Activated T-cell treated with anti-CD3 and anti-CD28 coated beads for 4 hours (primary cell): ENCODE data around the gene ZBTB16.

Source experiments
- DNase-seq: peaks from one replicate; pipeline ENCODE4 v3.0.0-alpha.2; 2020

Gene ZBTB16

DNA sequence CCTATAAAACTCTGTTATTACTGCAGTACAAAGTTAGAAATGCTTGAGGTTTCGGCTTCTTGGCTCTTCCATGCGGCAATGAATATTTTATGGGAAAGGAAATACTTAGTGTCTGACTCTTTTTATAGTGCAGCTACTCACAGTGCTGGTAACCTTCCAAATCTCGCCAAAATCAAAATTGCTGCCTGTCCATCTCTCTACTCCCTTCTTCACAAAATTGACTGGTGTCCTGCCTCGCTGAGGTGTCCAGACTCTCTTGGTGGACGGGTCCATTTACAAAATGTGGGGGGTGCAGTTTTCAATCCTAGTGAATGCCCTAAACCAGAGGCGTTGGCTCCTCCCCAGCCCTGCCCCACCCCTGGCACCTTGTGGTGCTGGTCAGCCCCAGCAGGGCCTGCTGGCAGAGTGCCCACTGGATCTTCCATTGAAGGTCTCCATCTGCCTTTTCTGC, 73.5 kb downstream of the ZBTB16 start:
- DNase-seq, result no peak

DNA sequence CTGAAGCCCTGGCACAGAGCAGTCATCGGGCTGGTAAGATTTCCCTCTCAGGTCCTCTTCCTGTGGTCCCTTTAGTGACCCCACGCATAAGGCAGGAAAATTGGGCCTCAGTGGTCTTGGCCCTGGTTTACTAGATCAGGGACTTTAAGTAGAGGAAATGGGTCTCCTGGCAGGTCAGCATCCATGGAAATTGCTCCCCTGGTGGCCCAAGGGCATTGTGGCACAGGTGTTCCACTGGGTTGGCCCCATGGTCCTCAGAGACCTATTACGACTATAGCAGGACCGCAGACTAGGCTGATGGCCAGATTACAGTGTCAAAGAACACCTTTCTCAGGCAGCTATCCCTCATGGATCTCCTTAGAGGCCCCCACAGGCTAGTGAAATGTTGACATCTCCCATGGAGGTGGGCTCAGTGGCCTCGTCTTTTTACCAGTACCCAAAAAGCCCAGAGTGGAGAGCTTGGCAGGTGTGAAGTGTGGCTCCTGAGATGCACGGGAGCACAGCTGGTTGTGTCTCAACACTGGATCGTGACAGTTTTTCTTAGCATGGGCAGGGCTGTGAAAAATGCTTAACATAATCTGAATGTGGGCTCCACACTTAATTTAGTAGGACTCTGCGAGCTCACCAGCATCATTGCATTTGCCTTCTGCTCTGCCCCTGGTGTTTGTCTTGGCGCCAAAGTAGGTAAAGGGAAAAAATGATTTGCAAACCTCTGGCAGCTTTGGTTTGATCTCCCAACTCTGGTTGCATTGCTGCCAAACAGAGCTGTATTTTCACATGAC, 74.2 kb downstream of the ZBTB16 start:
- no peak for DNase-seq

DNA sequence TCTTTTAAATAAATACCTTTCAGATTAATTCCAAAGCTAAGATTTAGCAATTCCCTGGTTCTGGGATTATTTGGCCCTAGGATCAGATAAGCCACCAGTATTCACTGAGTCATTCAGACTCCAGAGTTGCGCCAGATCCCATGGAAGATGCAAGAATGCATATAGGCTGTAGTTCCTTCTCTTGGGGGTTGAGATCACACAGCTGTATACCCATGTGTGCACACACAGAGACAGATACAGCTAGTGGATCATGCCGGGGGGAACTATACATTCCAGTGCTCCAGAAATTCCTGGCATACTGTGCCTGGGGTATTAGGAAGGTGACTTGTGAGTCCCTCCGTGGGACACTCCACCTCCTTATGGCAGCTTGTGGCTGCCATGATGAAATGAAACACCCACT, 75.4 kb downstream of the ZBTB16 start:
- no peak for DNase-seq

DNA sequence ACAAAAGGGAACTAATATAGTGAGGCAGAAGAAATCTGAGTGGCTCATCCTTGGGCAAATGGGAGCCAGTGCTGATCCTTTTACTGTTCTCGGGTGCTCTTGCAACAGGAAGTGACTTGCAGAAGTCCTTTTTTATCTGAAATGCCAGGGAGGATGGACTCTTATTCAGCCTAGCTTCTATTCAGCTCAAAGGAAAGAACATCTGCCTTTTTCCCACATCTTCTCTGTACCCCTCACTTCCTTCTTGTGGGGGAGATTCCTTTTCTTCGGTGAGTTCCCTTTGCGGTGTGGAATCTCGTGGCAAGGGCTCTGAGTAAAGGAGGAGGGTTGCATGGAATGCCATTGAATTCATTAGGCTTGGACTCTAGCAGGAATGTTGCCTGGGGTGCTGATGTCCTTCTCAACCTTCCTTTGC, 76.2 kb downstream of the ZBTB16 start:
- no peak for DNase-seq

DNA sequence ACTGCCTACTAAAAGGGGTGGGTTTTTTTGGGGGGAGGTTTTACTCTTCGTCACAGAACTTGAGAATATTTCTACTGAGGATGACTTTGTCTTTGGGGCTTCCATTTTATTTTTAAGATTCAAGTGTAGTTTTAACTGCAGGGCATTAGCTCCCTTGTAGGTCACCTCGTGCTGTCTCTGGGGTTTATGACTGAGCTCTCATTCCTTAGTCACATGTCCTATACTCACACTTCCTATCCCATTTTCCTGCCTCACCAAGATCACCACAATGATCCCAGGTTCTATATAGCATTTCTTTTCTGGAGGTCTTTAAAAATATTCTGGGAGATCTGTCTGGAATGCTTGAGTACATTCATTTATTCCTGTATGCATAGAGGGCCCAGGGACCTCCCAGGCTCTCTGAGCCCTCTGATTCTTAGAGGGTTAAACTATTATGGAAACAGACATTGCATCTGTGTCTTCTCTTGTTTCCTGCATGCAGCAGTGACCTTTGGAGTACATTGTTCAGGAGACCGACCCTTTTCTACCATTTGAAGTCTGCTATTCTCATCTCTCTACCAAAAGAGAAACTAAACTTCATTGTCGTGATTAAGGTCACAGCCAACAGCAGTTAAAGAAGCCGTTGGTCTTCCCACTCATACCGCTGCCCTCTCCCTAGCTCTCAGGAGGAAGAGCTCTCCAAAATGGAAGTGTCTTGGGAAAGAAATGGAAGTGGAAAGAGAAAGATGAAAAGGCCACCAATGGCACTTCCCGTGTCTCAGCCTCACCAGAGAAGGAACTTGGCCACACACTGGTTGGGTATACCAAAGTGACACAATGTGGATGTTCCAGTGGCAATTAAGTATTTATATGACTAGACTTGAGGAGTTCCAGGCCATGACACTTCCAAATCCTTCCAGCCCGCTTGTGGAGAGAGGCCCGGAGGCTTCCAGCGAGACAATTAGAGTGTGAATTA, 77.5 kb downstream of the ZBTB16 start:
- no peak for DNase-seq

DNA sequence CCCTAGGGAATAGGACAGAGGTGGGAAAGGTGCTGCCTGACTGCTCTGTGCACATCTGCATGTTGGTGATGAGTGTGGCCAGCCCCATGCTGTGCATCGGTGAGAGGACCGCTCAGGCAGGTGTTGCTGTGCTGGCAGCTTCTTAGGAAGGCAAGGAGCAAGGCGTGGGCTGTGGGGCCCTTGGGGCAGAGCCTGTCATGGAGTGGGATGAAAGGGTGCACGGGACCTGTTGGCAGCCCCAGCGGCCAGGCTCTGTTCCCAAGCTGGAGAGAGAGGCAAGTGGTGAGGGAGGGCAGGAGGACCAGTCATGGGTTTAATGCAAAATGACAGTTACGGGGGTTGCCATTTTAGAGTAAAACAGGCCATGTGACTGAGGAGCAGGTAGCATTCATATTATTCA, 78.3 kb downstream of the ZBTB16 start:
- DNase-seq, result no peak

DNA sequence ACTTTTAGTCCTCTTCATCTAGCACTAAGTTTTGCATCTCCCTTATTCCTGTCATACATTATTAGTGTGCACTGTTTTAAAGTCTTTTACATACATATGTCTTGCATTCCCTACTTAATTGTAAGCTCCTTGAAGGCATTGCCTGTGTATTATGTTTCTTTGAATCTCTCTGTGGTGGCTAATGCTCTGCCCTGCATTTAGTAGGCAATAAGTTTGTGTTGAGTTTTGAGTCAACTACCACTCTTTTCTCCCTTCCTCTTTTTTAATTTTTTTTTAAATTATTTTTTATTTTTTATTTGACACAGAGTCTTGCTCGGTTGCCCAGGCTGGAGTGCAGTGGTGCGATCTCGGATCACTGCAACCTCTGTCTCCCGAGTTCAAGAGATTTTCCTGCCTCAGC, 78.9 kb downstream of the ZBTB16 start:
- no peak for DNase-seq

DNA sequence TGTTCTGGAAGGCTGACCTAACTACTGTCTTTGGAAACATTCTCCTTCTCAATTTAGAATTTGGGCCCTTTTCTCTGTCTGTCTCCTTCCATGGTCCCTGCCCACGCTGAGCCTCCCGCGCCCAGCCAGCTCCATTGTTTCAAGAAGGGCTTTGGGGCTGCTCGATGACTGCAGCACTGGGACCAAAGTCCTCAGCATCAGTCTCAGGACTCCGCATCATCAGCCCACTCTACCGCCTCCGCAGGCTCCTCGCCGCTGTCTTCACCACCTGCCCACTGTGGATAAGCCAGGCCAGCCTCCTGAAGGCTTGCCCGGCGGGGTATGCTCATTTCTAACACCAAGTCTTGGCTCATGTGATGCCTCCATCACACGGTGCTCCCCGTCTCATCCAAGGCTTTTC, 81.3 kb downstream of the ZBTB16 start:
- no peak for DNase-seq

DNA sequence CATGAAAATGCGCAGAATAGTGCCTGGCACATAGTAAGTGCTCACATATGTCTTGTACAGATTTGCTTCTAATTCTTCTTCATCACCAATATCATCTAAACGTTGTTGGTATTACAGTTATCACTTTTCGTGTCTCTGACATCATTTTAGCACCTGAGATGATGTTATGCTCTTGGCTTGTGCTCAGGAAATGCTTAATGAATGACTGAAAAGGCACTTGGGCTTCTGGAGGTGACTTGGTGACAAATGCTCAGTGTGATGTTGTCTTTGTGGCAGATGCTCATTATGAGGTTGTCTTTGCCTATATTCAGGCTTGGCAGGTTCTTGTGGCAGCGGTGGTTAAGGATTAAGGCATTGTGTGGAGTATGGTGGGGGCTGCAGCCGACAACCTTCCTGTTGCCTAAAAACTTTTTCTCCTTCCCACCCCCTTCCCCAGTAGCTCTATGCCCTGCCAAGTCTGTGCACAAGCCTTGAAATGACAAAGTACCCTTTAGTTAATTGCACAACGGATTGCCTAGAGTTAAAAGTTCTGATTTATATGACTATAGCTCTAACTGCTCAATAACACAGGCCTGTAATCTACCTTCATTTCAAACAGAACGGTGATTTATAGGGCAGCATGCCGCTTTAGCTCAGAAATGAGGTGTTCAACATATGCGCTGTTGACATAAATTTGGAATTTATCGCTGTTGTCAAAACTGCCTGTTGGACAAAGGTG, 82.5 kb downstream of the ZBTB16 start:
- no peak for DNase-seq

DNA sequence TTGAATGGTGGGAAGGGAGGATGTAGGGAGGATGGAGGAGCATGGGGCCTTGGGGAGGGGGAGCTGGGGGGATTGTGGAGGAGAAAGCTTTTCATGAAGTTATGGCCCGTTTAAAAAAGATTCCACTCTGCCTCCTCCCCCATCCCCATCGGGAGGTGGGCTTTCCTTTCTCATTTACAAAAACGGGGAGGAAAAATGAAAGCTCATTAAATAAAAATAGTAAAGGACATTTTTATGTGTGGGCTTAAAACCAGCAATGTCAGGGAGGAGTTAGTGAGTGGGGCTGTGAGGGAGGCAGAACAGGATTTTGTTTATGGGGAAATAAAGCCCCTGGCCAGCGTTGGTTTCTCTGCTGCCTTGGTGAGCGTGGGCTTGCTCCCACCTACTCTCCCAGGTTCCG, 83.2 kb downstream of the ZBTB16 start:
- no peak for DNase-seq

DNA sequence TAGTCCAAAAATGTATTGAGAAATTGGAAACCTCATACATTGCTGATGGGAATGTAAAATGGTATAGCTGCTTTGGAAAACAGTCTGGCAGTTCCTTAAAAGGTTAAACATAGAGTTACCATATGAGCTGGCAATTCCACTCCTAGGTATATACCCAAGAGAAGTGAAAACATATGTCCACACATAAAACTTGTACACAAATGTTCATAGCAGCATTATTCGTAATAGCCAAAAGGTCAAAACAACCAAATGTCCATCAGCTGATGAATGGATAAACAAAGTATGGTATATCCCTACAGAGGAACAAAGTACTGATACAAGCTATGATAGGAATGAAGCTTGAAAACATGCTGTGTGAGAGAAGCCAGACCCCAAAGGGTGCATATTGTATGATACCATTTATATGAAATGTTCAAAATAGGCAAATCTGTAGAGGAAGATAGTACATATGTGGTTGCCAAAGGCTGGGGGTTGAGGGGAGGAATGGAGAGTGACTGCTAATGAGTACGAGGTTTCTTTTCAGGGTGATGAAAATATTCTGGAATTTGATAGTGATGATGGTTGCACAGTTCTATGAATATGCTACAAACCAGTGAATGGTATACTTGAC, 85.8 kb downstream of the ZBTB16 start:
- DNase-seq, result no peak

DNA sequence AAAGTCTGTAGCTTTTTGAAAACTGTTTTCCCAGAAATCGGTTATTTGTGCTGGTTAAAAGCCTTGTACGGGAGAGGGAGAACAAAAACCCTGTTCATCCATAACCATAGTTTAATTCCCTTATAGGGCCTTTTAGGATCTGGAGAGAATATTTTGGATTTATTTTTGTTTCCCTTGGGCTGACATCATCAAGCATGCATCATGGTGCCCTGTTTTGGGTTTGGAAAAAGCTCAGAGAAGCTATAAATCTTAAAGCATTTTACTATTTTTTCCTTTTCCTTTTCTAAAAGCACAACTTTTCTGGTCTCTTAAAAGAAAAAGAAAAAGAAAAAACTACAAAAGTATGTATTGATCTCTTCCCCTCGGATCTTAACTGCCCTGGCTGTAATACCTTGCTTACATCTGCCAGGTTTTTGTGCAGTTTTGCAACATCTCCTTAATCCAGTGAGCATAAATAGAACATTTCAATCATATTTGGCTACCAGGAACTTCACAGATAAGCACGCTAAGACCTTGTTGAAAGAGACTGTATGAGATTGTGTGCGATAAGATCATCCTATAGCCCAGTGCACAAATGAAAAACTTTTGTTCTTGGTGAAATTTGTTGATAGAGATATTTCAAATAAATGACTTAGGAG, 88.0 kb downstream of the ZBTB16 start:
- no peak for DNase-seq

DNA sequence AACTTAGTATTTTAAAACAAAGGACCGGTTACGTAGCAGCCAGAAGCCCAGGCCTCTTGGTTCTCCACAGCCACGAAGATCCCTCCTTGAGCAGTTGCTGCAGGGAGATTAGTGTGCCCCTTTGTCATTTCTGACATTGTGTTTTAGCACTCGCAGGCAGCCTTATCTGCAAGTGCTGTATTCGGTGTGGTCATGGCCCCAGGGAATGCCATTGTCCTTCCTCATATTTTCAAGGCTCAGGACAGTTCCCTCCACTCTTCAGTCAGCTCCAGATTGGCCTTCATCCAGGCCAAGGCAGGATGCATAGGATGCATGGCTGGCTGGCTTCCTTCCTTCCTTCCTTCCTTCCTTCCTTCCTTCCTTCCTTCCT, 88.5 kb downstream of the ZBTB16 start:
- no peak for DNase-seq

DNA sequence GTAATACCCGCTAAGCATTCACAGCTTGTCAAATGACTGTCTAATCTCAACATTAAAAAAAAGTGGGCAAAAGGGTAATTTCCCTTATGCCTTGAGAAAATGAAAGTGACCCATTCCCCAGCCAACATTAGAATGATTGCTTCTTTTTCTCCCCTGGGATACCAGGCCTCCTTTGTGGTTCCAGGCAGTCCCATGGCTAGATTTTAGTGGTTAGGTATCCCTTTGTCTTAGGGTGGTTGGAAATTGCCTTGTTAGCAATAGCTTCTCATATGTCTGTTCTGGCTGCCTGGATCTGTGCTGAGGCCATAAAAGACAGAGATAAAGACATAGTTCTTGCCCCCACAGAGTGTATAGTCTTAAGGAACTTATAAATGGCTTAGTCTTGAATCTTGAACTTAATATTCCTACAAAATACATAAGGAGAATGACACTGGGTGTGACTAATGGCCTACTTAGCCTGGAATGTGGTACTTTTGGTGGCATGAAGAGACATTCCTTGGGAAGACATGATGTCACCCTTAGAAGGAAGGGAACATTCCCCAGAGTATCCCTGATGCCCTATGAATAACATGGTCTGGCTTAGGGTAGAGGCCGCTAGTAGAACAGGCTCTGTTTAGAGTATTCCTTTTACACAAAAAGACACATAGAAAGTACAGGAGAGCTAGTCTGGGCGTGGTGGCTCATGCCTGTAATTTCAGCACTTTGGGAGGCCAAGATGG, 90.3 kb downstream of the ZBTB16 start:
- no peak for DNase-seq

DNA sequence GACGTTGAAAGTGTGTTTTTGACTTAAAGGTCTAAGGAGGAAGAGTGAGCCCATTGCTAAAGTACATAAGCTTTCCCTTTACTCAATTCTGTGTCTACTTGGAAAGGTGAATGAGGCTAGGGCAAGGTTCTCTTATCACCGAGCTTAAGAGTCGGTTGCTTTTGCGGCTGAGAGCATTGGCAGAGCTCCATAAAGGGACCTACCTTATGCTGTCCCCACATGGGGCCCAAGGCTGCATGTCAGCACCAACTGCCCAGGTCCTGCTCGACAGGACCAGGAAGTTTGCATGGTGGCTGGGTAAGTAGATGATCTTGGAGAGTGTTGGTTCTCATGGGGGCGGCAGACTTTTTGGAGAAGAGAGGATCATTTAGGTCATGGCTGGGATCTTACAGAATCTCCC, 91.2 kb downstream of the ZBTB16 start:
- DNase-seq, result no peak

DNA sequence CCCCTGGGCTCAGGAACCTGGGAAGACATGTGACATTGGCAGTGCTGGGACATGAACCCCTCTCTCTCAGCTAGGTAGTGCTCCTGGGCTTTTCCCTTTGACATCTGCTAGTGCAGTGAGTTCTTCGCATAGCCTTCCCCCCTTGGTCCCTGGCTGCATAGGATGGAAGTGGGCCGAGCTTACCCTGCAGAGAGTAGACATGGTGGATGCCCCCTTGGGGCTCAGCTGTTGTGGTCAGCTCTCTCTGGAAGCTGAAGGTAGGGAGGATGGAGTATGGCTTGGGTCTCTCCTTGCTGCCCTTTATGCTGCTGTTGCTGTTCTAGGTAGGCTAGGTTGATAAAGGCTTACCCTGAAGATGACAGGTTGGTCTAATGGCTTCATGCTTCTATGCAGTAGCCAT, 92.1 kb downstream of the ZBTB16 start:
- no peak for DNase-seq

DNA sequence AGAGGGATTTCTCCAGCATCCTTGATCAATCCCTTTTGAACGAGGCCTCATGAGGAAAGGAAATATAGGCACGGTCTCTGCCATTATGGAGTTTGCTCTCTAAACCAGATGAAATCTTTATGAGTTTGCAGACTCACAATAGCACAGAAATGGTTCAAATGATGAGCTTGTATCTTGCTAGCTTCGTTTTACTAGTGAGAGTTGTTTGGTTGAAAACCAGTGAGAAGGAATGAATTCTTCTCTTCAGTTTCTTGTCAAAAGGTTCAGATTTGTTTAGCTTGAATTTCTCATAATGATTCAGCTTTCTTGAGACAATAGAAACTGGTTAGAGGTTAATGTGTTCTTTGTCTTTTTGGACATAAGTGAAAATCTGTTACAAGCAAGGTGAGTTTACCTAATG, 92.7 kb downstream of the ZBTB16 start:
- DNase-seq, result no peak

DNA sequence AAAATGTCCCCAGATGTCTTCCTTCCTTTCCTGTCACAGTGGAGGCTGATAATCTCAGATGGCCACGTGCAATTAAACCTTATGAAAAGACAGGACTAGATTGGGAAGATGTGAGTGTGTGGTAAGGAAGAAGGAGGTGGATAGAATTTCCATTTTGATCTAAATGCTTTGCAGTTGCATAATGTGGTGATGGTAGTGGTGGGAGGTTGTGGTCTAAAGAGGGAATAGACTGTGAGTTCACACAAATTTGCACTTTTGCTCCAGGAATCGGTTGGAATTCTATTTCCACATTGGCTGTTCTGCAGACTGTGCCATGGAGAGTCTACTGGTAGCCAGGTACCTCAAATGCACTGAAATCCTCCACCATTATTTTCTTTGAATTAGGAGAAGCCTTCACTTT, 93.3 kb downstream of the ZBTB16 start:
- no peak for DNase-seq

DNA sequence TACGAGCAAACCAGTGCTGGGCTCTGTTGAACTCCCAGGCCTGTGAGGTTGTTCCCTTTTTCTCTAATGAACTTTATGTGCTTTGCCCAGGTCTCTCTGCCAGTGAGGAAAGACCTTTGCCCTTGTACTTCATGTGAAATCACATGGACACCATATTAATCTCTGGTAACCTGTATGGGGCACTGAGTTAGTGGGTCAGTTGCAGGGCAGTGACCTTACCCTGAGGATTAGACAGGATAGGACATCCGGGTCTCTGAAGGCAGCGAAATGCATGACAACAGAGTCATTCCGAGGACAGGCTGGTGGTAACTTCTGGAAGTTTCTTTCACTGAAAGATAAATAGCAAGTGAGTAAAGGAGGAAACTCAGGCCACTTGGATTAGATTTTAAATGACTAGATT, 93.7 kb downstream of the ZBTB16 start:
- no peak for DNase-seq

DNA sequence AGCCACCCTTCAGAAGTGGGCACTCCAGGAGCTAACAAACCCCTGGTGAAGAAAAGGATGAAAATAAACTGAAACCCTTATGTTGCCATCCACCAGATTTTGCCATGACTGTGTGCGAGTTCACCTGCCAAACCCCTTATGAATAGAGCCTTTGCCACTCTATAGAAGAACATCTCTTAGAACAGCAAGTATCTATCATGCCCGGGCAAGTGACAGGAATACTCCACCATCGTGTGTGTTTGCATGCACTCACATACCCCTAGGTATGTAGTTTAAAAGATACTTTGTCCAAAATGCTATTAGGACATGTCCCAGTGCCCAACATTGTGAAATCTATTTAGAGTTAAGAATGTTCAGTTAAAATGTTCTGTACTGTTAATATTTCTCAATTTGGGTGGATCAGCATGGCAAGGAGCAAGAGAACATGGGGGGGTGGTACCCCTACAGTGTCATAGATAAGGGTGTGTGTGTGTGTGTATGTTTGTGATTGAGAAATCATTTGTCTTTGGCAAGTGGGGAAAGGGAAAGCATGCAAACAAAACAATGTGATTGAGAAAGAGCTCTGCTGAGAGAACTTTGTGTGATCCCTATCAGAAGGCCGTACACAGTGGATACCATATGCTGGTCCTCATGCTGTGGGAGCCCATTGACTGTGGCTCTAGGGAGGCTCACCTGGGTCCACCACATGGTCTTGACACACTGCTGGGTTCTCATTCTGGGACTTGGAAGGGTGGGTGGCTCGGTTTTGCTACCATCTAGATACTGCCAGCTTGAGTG, 94.9 kb downstream of the ZBTB16 start:
- DNase-seq, result no peak

DNA sequence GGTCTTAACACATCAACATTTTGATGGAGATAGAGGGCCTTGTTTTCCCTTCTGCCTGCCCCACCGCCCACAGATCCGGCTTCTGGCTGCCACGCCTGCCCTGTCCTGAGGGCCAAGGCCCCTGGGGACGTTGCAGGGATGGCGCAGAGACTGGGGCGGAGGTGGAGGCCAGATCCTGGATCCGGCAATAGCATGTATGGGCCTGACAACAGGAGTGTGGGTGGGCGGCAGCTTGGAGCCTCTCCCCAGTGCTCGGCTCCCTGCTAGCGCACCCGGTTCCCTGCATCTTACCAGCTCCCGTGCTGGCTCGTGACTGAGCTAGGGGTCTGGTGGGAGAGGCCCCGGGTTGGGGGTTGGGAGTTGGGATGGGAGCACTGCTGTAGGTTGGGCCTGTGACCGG, 95.6 kb downstream of the ZBTB16 start:
- no peak for DNase-seq
